IMR-90 (cell line): ENCODE measurements around the gene NAPSA. TPM values are rescaled to one million over a fixed set of nuclear protein-coding genes. Genes with fewer than 3 reads are reported as not detected.

Source experiments
- ATAC-seq: fragments of 200-7000 bp; cut with Tn5 transposase; 2 replicates; pipeline ENCODE4 v1.9.1; 2020; ENCODE audit warnings: low read depth, mild to moderate bottlenecking, moderate library complexity
- BruUV-seq: library from RNA; stranded (reverse); fragments of 400-500 nt; replicated peaks from 2 replicates; lab custom pipeline; 2021; lab: Mats Ljungman, UMichigan
- CTCF ChIA-PET: fragments of 300-600 bp; formaldehyde crosslinking; extraction: SDS; loops from one replicate; lab custom pipeline; 2021; ENCODE audit warnings: antibody characterized with exemption; lab: Yijun Ruan, JAX
- POLR2A ChIA-PET: fragments of 300-600 bp; sonication (Branson Sonifier 250); formaldehyde crosslinking; loops from one replicate; lab custom pipeline; 2022; ENCODE audit warnings: antibody characterized with exemption; ENCODE audit not compliant: unreplicated experiment; lab: Charles Lee
- DNase-seq: peaks from one replicate; pipeline ENCODE4 v3.0.0; 2013
- H2AFZ ChIP-seq: replicated peaks from 2 replicates; pipeline ENCODE3; 2013; ENCODE audit warnings: low read length, mild to moderate bottlenecking; ENCODE audit not compliant: poor library complexity
- H2AK5ac ChIP-seq: 2 replicates; pipeline ENCODE4 v1.6.1; 2013; ENCODE audit warnings: low read depth, low read length, inconsistent platforms
- H2AK9ac ChIP-seq: replicated peaks from 2 replicates; pipeline ENCODE3; 2013; ENCODE audit warnings: mild to moderate bottlenecking, low read depth, low read length, moderate library complexity; ENCODE audit not compliant: poor library complexity
- H2BK120ac ChIP-seq: 2 replicates; pipeline ENCODE4 v1.6.1; 2013; ENCODE audit warnings: low read depth, low read length, inconsistent platforms
- H2BK15ac ChIP-seq: 3 replicates; pipeline ENCODE4 v1.6.1; 2013; ENCODE audit warnings: low read depth, low read length, inconsistent platforms
- H2BK20ac ChIP-seq: 2 replicates; pipeline ENCODE4 v1.6.1; 2013; ENCODE audit warnings: low read depth, mild to moderate bottlenecking, inconsistent platforms, low read length, moderate library complexity
- H2BK5ac ChIP-seq: 2 replicates; pipeline ENCODE4 v1.6.1; 2013; ENCODE audit warnings: mild to moderate bottlenecking, low read depth, low read length, inconsistent platforms; ENCODE audit not compliant: poor library complexity, severe bottlenecking
- H3K14ac ChIP-seq: replicated peaks from 2 replicates; pipeline ENCODE4 v1.6.1; 2013; ENCODE audit warnings: low read depth, low read length, inconsistent platforms
- H3K18ac ChIP-seq: 2 replicates; pipeline ENCODE4 v1.6.1; 2013; ENCODE audit warnings: low read depth, low read length, control low read depth
- H3K23ac ChIP-seq: 2 replicates; pipeline ENCODE4 v1.6.1; 2013; ENCODE audit warnings: low read depth, low read length, inconsistent platforms
- H3K27ac ChIP-seq: 2 replicates; pipeline ENCODE4 v1.5.1; 2013; ENCODE audit warnings: mild to moderate bottlenecking, control low read depth, low read length; ENCODE audit not compliant: insufficient read depth
- H3K27me3 ChIP-seq: 2 replicates; pipeline ENCODE4 v1.6.1; 2013; ENCODE audit warnings: low read length; ENCODE audit not compliant: control insufficient read depth, insufficient read depth
- H3K36me3 ChIP-seq: 2 replicates; pipeline ENCODE4 v1.6.1; 2013; ENCODE audit warnings: low read length, mixed read lengths; ENCODE audit not compliant: control insufficient read depth, insufficient read depth
- H3K4ac ChIP-seq: 2 replicates; pipeline ENCODE4 v1.6.1; 2013; ENCODE audit warnings: low read depth, low read length, inconsistent platforms
- H3K4me1 ChIP-seq: 2 replicates; pipeline ENCODE4 v1.6.1; 2013; ENCODE audit warnings: low read length, mixed read lengths; ENCODE audit not compliant: control insufficient read depth, insufficient read depth
- H3K4me2 ChIP-seq: 2 replicates; pipeline ENCODE4 v1.6.1; 2013; ENCODE audit warnings: low read depth, mild to moderate bottlenecking, control low read depth, low read length, moderate library complexity
- H3K4me3 ChIP-seq: 2 replicates; pipeline ENCODE4 v1.5.1; 2013; ENCODE audit warnings: low read depth, mild to moderate bottlenecking, control low read depth, low read length, moderate library complexity; ENCODE audit not compliant: insufficient read depth
- H3K56ac ChIP-seq: 2 replicates; pipeline ENCODE4 v1.6.1; 2013; ENCODE audit warnings: low read length, inconsistent platforms; ENCODE audit not compliant: insufficient read depth; ENCODE audit errors: extremely low read depth
- H3K79me1 ChIP-seq, 2 experiments: 2 replicates each; pipeline ENCODE4 v1.6.1; 2013; ENCODE audit warnings: low read length in 2 of 2, inconsistent platforms in 1 of 2, low read depth in 1 of 2
- H3K9ac ChIP-seq: 2 replicates; pipeline ENCODE4 v1.6.1; 2013; ENCODE audit warnings: low read depth, low read length, control low read depth
- H3K9me1 ChIP-seq: 2 replicates; pipeline ENCODE4 v1.6.1; 2013; ENCODE audit warnings: low read length, inconsistent platforms; ENCODE audit not compliant: insufficient read depth
- H3K9me3 ChIP-seq: 2 replicates; pipeline ENCODE4 v1.6.1; 2013; ENCODE audit warnings: low read length; ENCODE audit not compliant: control insufficient read depth, insufficient read depth
- H4K20me1 ChIP-seq: 2 replicates; pipeline ENCODE4 v1.6.1; 2013; ENCODE audit warnings: low read length, inconsistent platforms; ENCODE audit not compliant: insufficient read depth
- H4K5ac ChIP-seq: 2 replicates; pipeline ENCODE4 v1.6.1; 2013; ENCODE audit warnings: mild to moderate bottlenecking, low read depth, low read length, control low read depth
- H4K8ac ChIP-seq, 2 experiments: 2 replicates each; pipeline ENCODE4 v1.6.1; 2013; ENCODE audit warnings: low read depth in 2 of 2, low read length in 2 of 2, control low read depth in 1 of 2, inconsistent platforms in 1 of 2
- H4K91ac ChIP-seq: 2 replicates; pipeline ENCODE4 v1.6.1; 2013; ENCODE audit warnings: low read depth, low read length, inconsistent platforms; ENCODE audit not compliant: insufficient read depth
- BHLHE40 ChIP-seq: fragments of 150-350 bp; IDR thresholded peaks from 2 replicates; pipeline ENCODE4 v1.6.1; 2016; ENCODE audit warnings: mild to moderate bottlenecking, low read depth, low read length
- CEBPB ChIP-seq: IDR thresholded peaks from 2 replicates; pipeline ENCODE4 v1.6.1; 2012; ENCODE audit warnings: low read depth, low read length, improper control_type of control experiment
- CHD1 ChIP-seq: IDR thresholded peaks from 2 replicates; pipeline ENCODE4 v1.6.1; 2012; ENCODE audit warnings: low read depth, low read length, improper control_type of control experiment
- MAFK ChIP-seq: IDR thresholded peaks from 2 replicates; pipeline ENCODE4 v1.6.1; 2012; ENCODE audit warnings: low read depth, low read length, improper control_type of control experiment
- MAZ ChIP-seq: IDR thresholded peaks from 2 replicates; pipeline ENCODE4 v1.6.1; 2012; ENCODE audit warnings: low read depth, mild to moderate bottlenecking, low read length, improper control_type of control experiment, moderate library complexity, borderline replicate concordance
- MXI1 ChIP-seq: IDR thresholded peaks from 2 replicates; pipeline ENCODE4 v1.6.1; 2012; ENCODE audit warnings: low read depth, mild to moderate bottlenecking, low read length, moderate library complexity, borderline replicate concordance
- NFE2L2 ChIP-seq: fragments of 150-350 bp; IDR thresholded peaks from 2 replicates; pipeline ENCODE4 v1.6.1; 2016; ENCODE audit warnings: low read depth, mild to moderate bottlenecking, low read length
- POLR2A ChIP-seq: IDR thresholded peaks from 2 replicates; pipeline ENCODE4 v1.6.1; 2012; ENCODE audit warnings: mild to moderate bottlenecking, low read depth, low read length
- RCOR1 ChIP-seq: IDR thresholded peaks from 2 replicates; pipeline ENCODE4 v1.6.1; 2012; ENCODE audit warnings: mild to moderate bottlenecking, low read length, improper control_type of control experiment; ENCODE audit not compliant: insufficient replicate concordance
- RFX5 ChIP-seq: IDR thresholded peaks from 2 replicates; pipeline ENCODE4 v1.8.0; 2012; ENCODE audit warnings: low read depth, mild to moderate bottlenecking, low read length, moderate library complexity
- SMC3 ChIP-seq: fragments of 150-350 bp; IDR thresholded peaks from 2 replicates; pipeline ENCODE4 v1.6.1; 2016; ENCODE audit warnings: low read depth, mild to moderate bottlenecking, antibody characterized with exemption, low read length, moderate library complexity
- WGBS, 2 experiments: methylation state at CpG; one replicate each; pipeline versions ENCODE4 v1.1.5 to v1.1.7; 2013; ENCODE audit warnings: missing lambda C conversion rate in 2 of 2; ENCODE audit not compliant: insufficient read length in 1 of 2; ENCODE audit errors: extremely low coverage in 2 of 2; 5-methylcytosine and 5-hydroxymethylcytosine counted together
- dilution Hi-C: fragments of 300-500 bp; cut with HindIII; formaldehyde crosslinking; loops from one replicate; pipeline ENCODE4 v1.14.3; 2018; ENCODE audit warnings: low sequenced_read_pairs; ENCODE audit not compliant: unreplicated experiment
- in situ Hi-C: fragments of 300-500 bp; cut with MboI; formaldehyde crosslinking; loops from 3 replicates; pipeline ENCODE4 v1.14.3; 2019; ENCODE audit warnings: low sequenced_read_pairs, inconsistent platforms, mixed read lengths
- intact Hi-C: fragments of 100-400 bp; cut with micrococcal nuclease; formaldehyde crosslinking; loops from 2 replicates; pipeline ENCODE4 v1.10.0; 2022
- polyA plus RNA-seq, 3 experiments: library from polyadenylated mRNA; depleted of rRNA; stranded (reverse); fragments of >200 nt; gene quantifications; 2 replicates each; pipeline ENCODE4 v1.2.3, GENCODE V29; 2012; ENCODE audit warnings: low replicate concordance in 1 of 3
- total RNA-seq: library from RNA; depleted of rRNA; stranded (reverse); fragments of >200 nt; gene quantifications from 2 replicates; pipeline ENCODE4 v1.2.3, GENCODE V29; 2012
- TF ChIP-seq, protein P1 (sequence below): fragments of 150-350 bp; IDR thresholded peaks from 2 replicates; pipeline ENCODE4 v1.6.1; 2017; ENCODE audit warnings: mild to moderate bottlenecking, antibody characterized with exemption, low read length, low read depth
- TF ChIP-seq, protein P2 (sequence below): conservative IDR thresholded peaks from 2 replicates; pipeline ENCODE4 v1.5.1; 2012; ENCODE audit warnings: mild to moderate bottlenecking, low read depth, low read length, improper control_type of control experiment
- TF ChIP-seq, protein P3 (sequence below): fragments of 150-350 bp; IDR thresholded peaks from 2 replicates; pipeline ENCODE4 v1.6.1; 2016; ENCODE audit warnings: low read depth, mild to moderate bottlenecking, low read length, moderate library complexity, borderline replicate concordance

Gene NAPSA
- total and polyA plus RNA-seq, 2 of the 4 experiments (the other 2 are of a cell fraction) = 0.39 TPM; not detected in 1

DNA sequence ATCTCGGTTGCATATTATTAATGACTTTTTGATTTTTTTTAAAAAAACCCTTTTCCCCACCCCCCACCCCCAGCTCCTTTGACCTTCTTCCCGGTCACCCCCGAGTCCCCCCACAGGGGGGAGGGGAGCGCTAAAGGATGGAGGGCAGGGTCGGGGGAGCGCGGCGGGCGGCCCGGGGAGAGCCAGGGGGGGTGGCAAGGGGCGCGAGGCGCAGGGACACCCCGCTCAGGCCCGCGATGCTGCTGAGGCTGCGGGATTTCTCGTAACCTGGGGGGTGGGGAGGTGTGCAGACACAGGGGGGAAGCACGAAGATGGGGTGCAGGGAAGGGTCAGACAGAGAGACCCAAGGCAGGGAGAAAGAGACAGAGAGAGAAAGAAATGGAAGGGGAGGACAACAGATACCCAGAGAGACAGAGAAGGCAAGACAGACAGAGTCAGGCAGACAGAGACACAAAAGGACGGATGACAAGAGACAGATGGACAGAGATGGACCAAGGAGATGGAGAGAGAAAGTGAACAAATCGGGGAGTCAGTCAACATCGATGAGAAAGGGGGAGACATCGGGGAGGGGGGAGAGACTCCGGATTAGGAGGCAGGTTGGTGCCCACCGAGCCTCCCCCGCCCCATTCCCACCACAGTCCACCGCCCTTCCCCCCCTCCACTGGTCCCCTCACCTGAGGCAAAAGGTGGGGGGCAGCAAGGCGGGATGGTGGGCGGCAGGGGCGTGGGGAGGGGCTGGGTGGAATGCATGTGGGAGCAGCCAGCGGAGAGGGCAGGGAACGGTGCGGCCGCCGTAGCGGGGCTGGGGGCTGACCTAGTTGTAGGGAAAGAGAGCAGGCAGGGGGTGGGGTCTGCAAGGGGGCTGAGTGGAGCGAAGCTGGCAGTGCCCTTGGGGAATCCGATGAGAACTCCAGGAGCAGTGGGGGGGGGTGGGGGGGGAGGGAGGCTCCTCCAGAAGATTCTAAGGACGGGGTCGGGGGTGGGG lies 50.4 kb downstream of the NAPSA start:
- H2BK5ac ChIP-seq = no peak overlapping the region
- no peak overlapping the region for H3K9ac ChIP-seq
- WGBS, 2 experiments = no CpG with 5 or more reads among the region's 40 CpGs
- no peak overlapping the region for H2BK15ac ChIP-seq
- no peak overlapping the region for H2BK120ac ChIP-seq
- no peak overlapping the region for H3K27ac ChIP-seq
- no peak overlapping the region for H4K91ac ChIP-seq
- CTCF ChIA-PET = no interaction called here
- no peaks in the 10 kb centered on the region for H3K9me1 ChIP-seq
- intact Hi-C loops = no loop called here
- H3K79me1 ChIP-seq = no peaks in the 10 kb centered on the region
- peaks cover 38% of the 10 kb centered on the region for H3K27me3 ChIP-seq
- no peaks in the 10 kb centered on the region for H3K9me3 ChIP-seq
- POLR2A ChIA-PET = no interaction called here
- H2AK5ac ChIP-seq = no peak overlapping the region
- H3K14ac ChIP-seq = no peak overlapping the region
- H3K18ac ChIP-seq = no peak overlapping the region
- BruUV-seq = no TSS peak
- no peak overlapping the region for H4K8ac ChIP-seq
- H2AK9ac ChIP-seq = no peak overlapping the region
- ATAC-seq = no peak
- H3K4me3 ChIP-seq = no peak overlapping the region
- DNase-seq = no peak
- H3K56ac ChIP-seq = no peak overlapping the region
- in situ Hi-C loops = no loop called here
- H4K20me1 ChIP-seq = no peaks in the 10 kb centered on the region
- no peaks in the 10 kb centered on the region for H3K4me1 ChIP-seq
- no peak overlapping the region for H3K4me2 ChIP-seq
- H3K36me3 ChIP-seq = no peaks in the 10 kb centered on the region
- no peak overlapping the region for H3K4ac ChIP-seq
- dilution Hi-C loops = no loop called here
- H3K23ac ChIP-seq = no peak overlapping the region
- no peak overlapping the region for H2AFZ ChIP-seq
- H2BK20ac ChIP-seq = no peak overlapping the region
- H4K5ac ChIP-seq = no peak overlapping the region
- TF ChIP-seq MXI1 = no peak
- TF ChIP-seq RFX5 = no peak
- TF ChIP-seq, protein P1, sequence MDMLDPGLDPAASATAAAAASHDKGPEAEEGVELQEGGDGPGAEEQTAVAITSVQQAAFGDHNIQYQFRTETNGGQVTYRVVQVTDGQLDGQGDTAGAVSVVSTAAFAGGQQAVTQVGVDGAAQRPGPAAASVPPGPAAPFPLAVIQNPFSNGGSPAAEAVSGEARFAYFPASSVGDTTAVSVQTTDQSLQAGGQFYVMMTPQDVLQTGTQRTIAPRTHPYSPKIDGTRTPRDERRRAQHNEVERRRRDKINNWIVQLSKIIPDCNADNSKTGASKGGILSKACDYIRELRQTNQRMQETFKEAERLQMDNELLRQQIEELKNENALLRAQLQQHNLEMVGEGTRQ = no peak
- TF ChIP-seq, protein P2, sequence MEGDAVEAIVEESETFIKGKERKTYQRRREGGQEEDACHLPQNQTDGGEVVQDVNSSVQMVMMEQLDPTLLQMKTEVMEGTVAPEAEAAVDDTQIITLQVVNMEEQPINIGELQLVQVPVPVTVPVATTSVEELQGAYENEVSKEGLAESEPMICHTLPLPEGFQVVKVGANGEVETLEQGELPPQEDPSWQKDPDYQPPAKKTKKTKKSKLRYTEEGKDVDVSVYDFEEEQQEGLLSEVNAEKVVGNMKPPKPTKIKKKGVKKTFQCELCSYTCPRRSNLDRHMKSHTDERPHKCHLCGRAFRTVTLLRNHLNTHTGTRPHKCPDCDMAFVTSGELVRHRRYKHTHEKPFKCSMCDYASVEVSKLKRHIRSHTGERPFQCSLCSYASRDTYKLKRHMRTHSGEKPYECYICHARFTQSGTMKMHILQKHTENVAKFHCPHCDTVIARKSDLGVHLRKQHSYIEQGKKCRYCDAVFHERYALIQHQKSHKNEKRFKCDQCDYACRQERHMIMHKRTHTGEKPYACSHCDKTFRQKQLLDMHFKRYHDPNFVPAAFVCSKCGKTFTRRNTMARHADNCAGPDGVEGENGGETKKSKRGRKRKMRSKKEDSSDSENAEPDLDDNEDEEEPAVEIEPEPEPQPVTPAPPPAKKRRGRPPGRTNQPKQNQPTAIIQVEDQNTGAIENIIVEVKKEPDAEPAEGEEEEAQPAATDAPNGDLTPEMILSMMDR = no peak
- TF ChIP-seq MAFK = no peak
- no peak for TF ChIP-seq RCOR1
- TF ChIP-seq CHD1 = no peak
- no peak for TF ChIP-seq SMC3
- TF ChIP-seq, protein P3, sequence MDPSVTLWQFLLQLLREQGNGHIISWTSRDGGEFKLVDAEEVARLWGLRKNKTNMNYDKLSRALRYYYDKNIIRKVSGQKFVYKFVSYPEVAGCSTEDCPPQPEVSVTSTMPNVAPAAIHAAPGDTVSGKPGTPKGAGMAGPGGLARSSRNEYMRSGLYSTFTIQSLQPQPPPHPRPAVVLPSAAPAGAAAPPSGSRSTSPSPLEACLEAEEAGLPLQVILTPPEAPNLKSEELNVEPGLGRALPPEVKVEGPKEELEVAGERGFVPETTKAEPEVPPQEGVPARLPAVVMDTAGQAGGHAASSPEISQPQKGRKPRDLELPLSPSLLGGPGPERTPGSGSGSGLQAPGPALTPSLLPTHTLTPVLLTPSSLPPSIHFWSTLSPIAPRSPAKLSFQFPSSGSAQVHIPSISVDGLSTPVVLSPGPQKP = no peak
- no peak for TF ChIP-seq MAZ
- no peak for TF ChIP-seq NFE2L2
- TF ChIP-seq POLR2A = no peak
- no peak for TF ChIP-seq BHLHE40
- TF ChIP-seq CEBPB = no peak
